GM21367 (cell line): ENCODE data around the gene EEFSEC.

ENCODE experiments used
- ATAC-seq: cut with Tn5 transposase; IDR thresholded peaks from one replicate; pipeline ENCODE4 v1.9.1; 2021; ENCODE audit not compliant: unreplicated experiment

EEFSEC gene

DNA sequence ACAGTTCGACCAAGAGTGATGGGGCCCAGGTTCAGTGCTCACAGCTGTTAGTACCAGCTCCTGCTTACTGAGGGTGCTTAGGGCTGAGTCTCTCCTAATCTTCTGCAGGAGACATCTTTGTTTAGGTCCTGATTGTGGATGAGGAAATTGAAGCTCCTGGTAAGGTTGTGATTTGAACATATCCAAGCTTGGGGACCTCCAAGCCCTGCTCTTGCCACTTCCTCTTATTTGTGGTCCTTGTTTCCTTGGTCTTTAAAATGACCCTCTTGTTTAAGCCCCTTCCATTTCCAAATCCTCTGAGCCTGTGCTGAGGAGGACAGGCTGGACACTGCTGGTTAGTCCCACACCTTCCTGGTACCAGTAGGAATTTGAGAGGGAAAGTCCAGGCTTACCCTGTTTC, 87.0 kb downstream of the EEFSEC start:
- no peak for ATAC-seq

GRCh38 chr3:128241741-128242140, 88.5 kb downstream of the EEFSEC start:
- no peak for ATAC-seq

DNA sequence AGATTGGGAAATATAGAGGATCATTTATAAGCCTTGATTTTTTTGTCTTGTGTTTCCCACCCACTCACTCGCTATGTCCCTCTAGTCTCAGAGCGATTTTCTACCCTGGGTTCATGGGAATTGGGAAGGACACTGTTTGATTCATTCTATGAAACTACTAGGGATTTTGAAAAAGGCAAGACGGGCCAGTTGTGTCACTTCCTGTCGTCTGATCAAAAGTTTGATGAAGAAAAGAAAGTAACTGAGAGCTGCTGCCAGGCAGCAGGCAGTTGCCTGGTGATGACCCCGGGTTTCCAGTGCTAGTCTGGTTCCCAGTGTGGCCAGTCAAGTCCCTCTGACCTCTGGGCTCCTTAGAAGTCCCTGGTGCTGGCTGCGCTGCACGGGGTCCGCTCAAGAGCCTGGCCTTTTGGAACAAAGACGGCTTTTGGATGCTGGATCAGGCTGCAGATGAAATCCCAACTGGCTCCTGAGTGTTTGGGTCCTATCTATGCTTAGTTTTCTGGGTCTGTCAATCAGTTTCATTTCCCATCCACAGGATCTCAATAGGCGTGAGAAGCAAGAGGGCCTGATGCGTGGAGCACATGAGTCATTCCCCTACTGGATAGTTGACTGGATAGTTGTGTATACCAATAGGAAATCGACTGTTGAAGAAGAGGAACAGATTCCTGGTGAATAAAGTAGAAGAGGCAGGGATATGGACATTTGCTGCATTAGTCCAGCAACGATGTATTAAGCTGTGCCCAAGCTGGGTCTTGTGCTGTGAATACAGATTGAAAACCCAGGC, 89.7 kb downstream of the EEFSEC start:
- no peak for ATAC-seq

DNA sequence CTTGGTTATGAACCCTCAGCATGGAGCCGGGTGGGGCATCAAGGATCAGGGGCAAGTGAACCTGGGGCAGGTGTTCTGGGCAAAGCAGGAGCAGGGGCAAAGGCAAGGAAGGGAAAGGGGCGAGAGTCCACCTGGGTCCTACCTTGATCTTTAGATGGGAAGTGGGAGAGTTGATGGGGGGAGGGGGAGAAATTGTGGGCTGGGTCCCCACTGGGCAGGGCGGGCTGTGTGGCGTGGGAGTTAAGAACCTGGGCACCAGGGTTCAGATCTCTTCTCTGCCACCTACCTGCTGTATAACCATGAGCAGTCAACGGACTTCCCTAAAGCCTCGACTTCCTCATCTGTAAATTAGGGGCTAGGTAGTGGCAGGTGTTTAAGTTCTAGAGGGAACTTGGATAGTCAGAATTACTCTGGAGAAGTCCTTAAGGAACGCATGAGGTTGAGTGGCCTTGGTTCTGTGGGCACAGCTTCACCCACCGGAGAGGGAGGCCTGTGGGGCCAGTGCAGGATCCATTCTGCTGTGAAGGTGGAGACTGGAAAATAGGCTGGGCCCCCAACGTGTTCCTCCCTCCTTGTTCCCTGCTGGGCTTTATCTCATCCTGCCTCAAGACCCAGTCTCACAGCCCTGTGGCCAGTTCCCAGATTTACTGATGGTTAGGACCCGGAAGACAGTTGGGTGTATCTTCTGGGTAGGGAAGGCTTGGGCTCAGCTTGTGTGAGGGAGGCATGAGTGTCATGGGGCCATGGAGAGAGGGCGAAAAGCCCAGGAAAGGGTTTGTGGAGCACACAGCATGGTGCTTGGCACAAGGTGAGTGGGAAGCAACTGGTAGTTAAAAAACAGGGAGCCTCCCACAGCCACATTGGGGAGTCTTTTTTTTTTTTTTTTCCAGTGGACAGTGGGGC, 90.6 kb downstream of the EEFSEC start:
- no peak for ATAC-seq

DNA sequence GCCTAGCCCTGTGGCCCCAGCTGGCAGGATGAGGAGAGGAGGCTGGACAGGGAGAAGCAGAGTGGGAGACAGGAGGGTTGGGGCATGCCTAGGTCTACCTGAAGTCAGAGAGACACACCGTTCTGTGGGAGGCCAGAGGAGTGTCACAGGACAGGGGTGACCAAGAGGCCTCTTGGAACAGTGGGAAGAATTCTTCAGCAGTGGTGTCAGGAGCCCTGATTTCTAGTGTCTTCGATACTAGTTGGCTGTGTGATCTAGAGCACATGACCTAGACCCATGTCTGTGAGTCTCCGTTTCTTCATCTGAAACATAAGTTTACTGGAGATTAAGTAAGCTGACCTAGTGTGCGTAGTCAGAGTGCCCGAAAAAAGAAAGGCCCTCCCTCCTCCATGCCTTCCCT, 92.2 kb downstream of the EEFSEC start:
- ATAC-seq = no peak

DNA sequence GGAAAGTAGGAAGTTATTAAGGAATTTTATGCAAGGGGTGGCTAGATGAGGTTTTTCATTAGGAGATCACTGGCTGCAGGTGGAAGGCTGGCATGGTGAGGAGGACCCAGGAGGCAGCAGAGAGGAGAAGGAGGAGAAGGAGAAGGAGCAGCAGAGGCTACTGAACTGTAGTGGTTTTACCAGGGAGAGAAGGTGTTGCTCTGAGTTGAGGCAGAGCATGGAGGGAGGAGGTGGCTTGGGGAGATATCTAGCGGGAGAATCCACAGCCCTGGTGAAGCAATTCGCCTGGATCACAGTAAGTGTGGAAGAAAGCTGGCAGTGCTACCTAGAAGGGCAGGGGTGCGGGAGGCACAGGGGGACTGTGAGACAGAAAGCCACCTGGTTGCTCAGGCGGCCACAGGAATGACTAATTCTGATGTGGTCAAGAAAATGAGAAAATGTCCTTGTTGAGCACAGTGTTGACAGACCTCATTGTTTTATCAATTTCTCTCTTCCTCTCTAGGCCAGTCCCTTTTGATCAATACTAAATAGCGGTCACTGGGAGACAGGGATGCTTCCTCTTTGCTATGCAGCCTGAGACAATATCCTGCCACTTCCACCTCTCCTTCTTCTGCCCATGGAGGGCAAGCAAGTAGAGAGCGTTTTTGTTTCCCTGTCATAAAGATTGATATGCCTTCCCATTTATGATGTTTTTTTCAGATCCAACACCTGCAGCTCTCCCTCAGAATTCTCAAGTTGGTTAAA, 94.6 kb downstream of the EEFSEC start:
- ATAC-seq = no peak

DNA sequence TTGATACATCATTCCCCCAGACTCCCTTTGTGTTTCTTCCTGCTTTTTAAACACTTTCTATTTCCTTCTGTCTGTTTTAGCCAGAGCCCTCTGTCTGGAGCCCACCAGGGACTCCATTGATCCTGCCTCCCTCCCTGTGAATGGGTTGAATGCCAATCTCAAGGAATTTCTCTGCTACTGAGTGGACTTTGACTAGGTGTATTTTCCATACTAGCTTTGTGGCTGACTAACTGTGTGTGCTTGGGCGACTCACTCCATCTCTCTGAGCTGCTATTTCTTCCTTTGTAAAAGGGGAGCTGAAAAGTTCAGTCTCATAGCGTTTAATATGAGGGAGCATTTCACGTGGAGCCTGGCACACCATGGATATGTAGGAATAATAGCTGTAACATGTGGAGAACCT, 98.8 kb downstream of the EEFSEC start:
- ATAC-seq = no peak

GRCh38 chr3:128253150-128253549, 99.9 kb downstream of the EEFSEC start:
- ATAC-seq = no peak

DNA sequence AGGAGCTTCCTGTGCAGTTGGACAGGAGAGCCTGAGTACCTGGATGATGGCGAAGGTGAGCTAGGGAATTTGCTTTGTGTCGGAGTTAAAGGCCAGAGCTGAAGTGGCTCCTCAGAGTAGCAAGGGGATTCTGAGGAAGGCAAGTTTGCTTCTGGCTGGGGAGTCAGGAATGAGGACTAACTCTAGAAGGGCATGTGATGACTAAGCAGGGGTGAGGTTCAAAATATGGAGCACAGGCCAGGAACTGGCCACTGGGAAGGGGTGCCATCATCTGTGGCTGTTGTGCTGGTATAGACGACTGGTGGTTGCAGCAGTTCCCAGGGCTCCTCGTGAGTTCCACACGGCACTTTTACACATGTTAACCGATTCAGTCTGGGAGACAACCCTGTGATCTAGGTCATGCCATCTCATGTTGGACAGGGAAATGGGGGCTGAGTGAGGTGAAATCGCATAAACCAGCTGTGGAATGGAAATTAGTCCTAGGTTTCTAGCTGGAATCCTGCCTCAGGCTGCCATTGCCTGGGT, 100.8 kb downstream of the EEFSEC start:
- ATAC-seq = no peak

GRCh38 chr3:128254967-128255366, 101.7 kb downstream of the EEFSEC start:
- ATAC-seq = no peak

DNA sequence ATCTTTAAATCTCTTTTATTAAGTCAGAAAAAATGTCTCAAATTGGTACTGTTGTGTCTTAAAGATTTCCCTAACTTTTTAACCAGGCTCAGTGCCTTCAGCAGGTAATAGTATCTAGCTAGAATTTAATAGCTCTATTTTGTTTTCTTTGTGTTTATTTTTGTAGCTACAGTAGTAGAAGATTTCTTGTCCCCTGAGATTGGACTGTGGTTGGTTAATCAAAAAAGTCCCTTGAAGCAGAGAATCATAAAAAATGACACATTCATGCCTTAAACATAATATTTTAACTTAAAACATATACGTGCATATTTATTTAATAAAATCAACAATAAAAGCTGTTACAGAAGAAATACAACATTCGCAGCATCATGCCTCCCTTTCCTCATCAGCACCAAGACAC, 102.8 kb downstream of the EEFSEC start:
- no peak for ATAC-seq

GRCh38 chr3:128257632-128258031, 104.4 kb downstream of the EEFSEC start:
- no peak for ATAC-seq

GRCh38 chr3:128260275-128260674, 107.0 kb downstream of the EEFSEC start:
- ATAC-seq = no peak

DNA sequence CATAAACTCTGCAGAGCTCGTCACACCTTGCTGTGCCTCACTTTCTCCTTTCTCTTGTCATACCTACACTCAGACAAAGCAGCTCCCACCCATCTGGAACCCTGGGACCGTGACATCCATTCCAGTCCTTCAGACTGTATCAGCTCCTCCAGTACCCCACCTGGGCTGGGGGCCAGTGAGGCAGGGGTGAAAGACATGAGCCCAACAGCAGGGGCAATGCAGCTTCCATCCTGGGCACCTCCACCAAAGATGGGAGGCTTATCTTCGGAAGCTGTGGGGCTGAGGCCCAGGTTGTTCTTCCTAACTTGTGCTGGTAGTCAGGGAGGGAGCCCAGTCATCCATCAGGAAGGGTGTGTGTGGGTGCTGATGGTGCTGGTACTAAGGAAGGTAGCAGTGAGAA, 109.2 kb downstream of the EEFSEC start:
- no peak for ATAC-seq

DNA sequence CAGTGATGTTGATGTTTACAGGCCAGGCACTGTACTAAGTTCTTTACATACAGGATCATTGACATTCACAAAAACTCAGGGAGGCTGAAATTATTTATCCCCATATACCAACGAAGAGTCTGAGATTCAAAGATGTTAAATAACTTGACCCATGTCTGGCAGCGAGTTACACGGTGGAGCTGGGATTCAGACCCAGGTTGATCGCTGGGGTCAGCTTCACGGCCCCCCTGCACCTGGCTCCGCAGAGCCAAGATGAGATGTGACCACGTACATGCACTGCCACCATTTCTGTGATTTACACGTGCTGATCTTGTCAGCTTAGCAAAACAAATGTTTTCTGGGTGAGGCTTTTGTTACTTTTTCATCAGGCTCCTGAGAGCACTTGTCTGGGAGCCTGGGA, 109.8 kb downstream of the EEFSEC start:
- ATAC-seq = no peak

DNA sequence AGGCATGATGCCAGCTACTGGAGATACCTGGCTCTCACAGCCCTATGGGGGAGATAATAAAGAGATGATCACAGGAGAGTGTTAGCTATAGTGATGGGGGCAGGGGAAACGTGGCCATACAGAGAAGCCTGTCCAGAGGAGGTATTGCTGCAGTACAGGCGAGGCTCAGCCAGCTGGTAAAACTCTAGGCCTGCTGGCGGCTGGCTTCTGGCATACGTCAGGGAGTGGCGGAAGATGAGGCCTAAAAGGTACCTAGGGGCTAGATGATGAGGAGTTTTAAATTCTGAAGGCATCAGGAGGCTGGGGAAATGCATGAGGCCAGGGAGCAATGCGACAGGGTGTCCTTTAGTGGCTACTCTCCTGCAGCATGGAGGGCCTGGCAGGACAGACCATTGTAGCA, 110.7 kb downstream of the EEFSEC start:
- no peak for ATAC-seq

- ATAC-seq = no peak
These were observed 113.2 kb downstream of the EEFSEC start for GRCh38 chr3:128266453-128266852.

DNA sequence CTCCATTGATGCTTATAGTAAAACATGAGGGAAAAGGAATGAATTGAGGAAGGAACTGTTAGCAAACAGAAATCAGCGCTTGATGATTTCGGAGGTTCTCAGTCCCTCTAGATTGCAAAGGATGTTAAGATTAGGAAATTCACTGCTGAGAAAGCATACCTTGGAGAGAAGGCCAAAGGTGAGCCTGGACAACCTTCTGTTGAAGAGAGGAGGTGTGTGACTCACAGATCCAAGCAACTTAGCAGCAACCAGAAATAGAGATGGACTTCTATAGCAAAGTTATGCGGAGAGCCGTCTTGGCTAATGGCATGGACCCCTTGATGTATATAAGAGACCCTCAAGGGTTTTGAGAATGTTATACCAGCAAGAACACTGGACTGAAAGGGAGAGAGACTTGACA, 114.3 kb downstream of the EEFSEC start:
- ATAC-seq = no peak

- ATAC-seq = no peak
These were observed 115.9 kb downstream of the EEFSEC start for GRCh38 chr3:128269006-128269775.

- ATAC-seq = no peak
These were observed 116.5 kb downstream of the EEFSEC start for GRCh38 chr3:128269796-128270195.
